Fibroblast of villous mesenchyme (primary cell): Measurements from ENCODE around the gene TEKT3. TPM values are rescaled to one million over a fixed set of nuclear protein-coding genes. Genes with fewer than 3 reads are reported as not detected.

ENCODE experiments used
- DNase-seq: peaks from one replicate; pipeline ENCODE4 v3.0.0-alpha.2; 2010; ENCODE audit warnings: low read depth
- H3K4me3 ChIP-seq: 2 replicates; pipeline ENCODE4 v1.5.1; 2011; ENCODE audit warnings: low read depth, mild to moderate bottlenecking, low read length
- total RNA-seq: library from RNA; depleted of rRNA; stranded (reverse); fragments of >200 nt; gene quantifications from 2 replicates; pipeline ENCODE4 v1.2.3, GENCODE V29; 2012
- TF ChIP-seq, protein P1 (sequence below): IDR thresholded peaks from 2 replicates; pipeline ENCODE4 v1.5.1; 2012; ENCODE audit warnings: low read depth, mild to moderate bottlenecking, low read length; ENCODE audit not compliant: insufficient read depth

The TEKT3 gene
- total RNA-seq, 1 donor = not detected

DNA sequence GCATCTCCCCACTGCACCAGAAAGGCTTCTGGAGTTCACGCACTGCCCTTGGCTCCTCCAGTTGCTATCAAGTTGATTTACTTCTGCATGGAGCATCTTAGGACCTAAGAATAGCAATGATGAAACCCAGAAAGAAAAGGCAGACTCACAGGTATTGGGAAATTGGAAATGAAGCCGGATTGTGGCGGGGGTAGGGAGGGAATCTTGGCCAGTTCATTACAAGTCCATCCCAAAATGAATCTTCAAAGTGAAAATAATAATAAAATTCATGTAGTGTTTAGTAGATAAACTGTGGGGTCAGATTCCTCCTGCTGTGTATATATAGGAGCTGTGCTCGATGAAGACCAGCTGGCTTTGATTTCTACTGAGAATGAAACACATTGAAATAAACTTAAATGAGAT is 33.7 kb downstream of the TEKT3 start:
- no peak overlapping the region for H3K4me3 ChIP-seq
- TF ChIP-seq, protein P1, sequence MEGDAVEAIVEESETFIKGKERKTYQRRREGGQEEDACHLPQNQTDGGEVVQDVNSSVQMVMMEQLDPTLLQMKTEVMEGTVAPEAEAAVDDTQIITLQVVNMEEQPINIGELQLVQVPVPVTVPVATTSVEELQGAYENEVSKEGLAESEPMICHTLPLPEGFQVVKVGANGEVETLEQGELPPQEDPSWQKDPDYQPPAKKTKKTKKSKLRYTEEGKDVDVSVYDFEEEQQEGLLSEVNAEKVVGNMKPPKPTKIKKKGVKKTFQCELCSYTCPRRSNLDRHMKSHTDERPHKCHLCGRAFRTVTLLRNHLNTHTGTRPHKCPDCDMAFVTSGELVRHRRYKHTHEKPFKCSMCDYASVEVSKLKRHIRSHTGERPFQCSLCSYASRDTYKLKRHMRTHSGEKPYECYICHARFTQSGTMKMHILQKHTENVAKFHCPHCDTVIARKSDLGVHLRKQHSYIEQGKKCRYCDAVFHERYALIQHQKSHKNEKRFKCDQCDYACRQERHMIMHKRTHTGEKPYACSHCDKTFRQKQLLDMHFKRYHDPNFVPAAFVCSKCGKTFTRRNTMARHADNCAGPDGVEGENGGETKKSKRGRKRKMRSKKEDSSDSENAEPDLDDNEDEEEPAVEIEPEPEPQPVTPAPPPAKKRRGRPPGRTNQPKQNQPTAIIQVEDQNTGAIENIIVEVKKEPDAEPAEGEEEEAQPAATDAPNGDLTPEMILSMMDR = no peak
- peak; percentile 78 for DNase-seq

- no peak for DNase-seq
- TF ChIP-seq, protein P1 = no peak
- H3K4me3 ChIP-seq = no peak overlapping the region
These were observed 37.5 kb downstream of the TEKT3 start for GRCh38 chr17:15303851-15304250.

DNA sequence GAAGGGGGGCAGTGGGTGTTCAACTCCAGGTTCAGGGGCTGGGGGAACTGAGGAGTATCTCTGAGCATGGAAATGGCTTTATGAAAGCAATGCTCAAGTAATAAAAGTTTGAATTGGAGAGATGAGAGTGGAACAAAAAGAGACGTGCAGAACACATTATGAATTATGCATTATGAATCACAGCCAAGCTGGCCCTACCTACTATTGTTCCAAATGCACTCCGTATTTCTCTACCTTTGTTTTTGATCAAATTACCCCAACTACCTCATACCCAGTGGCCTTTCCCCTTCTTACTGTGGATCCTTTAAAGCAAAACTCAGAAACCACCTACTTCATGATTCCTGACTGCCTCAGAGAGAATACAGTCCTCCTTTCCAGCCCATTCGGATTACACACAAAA is 38.1 kb downstream of the TEKT3 start:
- no peak for DNase-seq
- TF ChIP-seq, protein P1 = no peak
- H3K4me3 ChIP-seq = no peak overlapping the region

- TF ChIP-seq, protein P1 = no peak
- no peak overlapping the region for H3K4me3 ChIP-seq
- DNase-seq = no peak
These were observed 39.6 kb downstream of the TEKT3 start for GRCh38 chr17:15301845-15302244.

GRCh38 chr17:15298176-15298575 is 43.2 kb downstream of the TEKT3 start:
- TF ChIP-seq, protein P1 = no peak
- no peak overlapping the region for H3K4me3 ChIP-seq
- peak; percentile 52 for DNase-seq

DNA sequence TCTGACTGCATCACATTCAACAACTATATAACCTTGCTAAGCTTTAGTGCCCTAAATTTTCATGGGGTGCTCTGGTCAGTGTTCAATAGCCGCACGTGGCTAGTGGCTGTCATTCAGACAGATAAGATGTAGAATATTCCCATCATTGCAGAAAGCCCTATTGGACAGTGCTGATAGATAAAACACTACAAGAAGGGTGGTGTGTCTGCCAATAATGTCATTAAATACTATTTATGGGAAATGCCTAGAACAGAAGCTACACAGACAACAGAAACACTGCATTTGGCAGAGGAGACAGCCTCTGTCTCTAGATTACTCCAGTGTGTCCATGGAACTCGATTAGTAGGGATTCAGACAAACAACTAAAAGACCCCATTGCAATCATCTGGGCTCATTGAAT is 47.8 kb downstream of the TEKT3 start:
- DNase-seq = no peak
- H3K4me3 ChIP-seq = no peak overlapping the region
- TF ChIP-seq, protein P1 = no peak

DNA sequence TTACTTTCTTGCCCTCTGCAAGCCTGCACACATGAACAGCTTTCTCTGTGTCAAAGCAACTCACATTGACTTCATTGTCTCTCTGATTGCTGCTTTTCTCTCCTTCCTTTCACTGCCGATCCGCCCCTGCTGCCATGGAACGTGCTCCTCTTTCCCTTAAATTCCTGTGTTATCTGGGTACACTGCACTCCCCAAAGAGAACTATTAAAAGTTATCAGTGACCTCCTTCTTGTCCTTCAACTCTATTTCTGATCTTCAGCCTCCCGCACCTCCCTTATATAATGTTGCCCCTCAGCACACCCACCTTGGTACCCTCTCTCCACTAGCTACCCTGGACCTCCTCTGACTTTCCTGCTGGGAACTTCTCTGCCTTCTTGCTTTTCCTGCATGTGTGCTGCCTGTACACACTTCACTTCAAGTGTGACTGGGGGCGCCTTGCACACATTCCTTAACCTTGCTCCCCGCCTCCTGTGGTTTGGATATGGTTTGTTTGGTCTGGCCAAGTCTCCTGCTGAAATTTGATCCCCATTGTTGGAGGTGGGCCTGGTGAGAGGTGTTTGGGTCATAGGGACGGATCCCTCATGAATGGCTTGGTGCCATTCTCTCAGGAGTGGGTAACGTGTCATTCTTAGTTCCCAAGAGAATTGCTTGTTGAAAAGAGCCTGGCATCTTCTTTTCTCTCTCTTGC is 49.6 kb downstream of the TEKT3 start:
- no peak for DNase-seq

More for the DNA sequence above, 49.6 kb downstream of the TEKT3 start:
- H3K4me3 ChIP-seq = no peak overlapping the region
- TF ChIP-seq, protein P1 = no peak
